Stimulated activated CD8-positive, alpha-beta memory T cell treated with anti-CD3 and anti-CD28 coated beads, Interleukin-7, amount 100 ng/mL, for 24 hours (primary cell): ENCODE results near the gene PTPRN2.

Experiments
- DNase-seq: peaks from one replicate; pipeline ENCODE4 v3.0.0-alpha.2; 2020; ENCODE audit warnings: low read depth

Gene PTPRN2

DNA sequence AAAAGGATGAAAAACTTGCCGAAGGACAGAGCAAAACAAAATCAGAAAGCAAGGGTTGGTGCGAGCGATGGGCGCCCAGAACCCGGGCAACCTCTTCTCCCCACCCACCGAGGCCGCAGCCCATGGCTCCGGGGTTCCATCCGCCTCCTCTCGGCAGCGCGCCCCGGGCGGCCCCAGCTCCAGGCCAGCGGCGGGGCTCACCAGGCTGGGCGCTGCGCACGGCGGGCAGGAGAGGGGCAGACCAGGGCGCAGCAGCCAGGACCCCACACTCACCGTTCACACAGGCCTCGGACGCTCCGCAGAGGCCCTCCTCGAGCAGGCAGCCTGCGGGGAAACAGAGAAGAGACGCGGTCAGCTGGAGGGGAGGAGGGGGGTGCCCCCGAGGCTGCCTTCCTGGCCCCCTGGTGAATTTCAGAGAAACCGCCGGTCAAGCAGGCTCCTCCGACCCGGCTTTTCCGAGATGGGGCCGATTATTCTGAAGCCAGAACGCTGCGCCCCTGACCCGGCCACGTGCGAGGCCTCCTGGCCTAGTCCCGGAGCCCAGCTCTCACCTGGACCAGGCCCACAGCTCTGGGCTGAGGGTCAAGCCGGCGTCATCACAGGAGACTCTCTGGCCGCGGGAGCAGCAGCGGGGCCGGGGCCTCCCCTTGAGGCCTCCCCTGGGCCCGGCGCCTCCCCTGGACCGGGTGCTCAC lies 98.0 kb downstream of the PTPRN2 start:
- DNase-seq = no peak

DNA sequence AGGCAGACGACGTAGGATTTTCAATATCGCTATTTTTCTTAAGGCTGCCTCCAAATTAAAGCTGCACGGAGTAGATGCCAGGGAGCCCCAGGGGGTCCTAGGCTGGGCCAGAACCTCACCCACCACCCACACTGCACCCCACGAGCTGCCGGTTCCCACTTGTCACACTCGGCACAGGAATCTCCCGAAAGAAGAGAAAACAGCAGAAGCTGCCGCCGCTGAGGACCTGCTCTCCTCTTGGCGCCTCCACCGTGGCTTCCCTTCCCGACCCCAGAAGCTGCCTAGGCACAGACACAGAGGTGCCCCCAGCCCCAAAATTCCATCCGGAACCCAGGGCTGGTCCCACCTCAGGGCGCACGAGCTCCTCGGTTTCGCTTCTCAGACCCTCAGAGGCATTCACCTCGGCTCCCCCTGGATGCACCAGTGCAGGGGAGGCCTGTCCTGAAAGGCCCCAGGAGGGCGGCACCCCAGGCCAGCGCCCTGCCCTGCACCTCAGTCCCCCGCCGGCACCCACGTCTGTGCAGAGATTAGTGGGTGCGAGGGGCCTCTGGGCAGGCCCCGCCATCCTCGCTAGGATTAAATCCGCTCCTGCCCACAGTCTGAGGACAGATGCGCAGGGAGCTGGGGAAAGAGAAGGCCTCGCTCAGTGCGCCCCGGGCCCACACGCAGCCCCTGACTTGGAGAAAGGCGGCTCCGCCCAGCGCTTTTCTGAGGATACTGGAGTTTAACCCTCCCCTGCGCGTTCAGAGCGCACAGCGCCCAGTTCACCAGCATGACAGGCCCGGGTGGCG lies 99.2 kb downstream of the PTPRN2 start:
- no peak for DNase-seq

DNA sequence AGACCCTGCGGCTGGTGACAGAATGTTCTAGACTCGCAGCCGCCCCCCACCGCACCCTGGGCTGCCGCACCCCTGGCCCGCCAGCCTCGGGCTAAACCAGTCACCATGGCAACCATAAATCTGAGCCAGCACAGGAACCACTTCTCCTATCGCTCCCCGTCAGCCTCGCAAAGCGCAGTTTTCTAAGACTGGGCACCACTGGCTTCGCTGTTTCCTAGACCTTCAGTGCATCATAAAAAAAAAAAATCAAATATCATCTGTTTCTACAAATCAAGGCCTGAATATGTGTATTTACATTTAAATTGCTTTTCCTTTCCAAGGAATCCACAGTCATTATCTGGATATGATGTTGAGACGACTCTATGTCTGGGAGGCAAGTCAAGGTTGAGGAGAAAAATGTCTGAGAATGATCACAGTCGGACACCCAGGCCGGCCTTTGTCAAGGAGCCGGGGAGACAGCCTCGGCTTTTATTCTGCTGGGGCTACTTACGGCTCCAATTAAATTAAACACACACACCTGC lies 99.9 kb downstream of the PTPRN2 start:
- no peak for DNase-seq

DNA sequence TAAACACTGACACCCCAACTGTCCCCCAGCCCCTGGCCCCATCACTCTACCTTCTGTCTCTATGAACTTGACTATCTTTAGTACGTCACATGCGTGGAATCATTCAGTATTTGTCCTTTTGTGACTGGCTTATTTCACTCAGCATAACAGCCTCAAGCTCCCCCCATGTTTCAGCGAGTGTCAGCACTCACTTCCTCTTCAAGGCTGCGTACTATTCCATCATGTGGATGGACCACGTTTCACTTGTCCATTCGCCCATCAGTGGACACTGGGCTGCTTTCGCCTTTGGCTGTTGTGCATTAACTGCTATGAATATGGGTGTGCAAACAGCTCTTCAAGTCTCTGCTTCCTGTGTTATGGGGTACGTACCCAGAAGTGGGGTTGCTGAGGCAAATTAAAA lies 100.7 kb downstream of the PTPRN2 start:
- DNase-seq = no peak

DNA sequence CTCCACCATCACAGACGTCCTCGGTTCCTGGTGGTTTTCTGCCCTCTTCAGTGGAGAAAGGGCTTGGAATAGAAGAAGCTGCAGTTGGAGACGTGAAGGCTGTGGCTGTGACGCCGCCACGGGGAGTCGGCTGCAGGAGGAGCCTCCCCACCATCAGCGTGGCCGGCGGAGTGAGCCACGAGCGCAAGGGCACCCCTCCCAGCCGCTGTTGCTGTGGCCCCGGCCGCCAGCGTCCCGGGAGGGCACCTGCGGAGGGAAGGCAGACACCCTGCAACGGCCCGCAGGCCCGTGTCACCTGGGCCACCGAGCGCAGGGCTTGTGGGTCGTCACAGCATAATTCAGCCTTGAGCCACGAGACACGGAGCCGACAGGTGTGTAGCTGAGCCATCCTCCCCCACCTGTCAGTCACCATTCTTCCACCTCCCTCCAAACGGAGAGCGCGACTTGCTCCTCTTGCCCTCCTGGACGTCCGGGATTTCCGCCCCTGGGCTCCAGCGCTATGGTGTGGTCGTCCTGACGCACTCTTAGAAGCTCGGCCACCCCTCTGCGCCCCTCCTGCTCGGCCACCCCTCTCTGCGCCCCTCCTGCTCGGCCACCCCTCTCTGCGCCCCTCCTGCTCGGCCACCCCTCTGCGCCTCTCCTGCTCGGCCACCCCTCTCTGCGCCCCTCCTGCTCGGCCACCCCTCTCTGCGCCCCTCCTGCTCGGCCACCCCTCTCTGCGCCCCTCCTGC lies 102.7 kb downstream of the PTPRN2 start:
- DNase-seq = no peak

DNA sequence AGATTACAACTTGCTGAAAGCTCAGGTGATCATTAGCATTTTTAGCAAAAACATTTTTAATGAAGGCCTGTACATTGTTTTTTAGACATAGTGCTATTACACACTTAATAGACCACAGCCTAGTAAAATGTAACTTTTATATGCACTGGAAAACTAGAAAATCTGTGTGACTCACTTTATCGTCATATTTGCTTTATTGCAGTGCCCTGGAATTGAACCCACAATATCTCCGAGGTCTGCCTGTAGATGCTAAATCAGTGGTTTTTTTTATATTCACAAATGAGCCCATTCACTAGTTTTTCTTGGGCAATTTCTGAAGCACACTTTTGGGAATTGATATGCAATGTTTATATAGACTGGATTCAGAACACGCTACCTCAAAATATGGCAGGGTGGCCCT lies 105.1 kb downstream of the PTPRN2 start:
- no peak for DNase-seq

DNA sequence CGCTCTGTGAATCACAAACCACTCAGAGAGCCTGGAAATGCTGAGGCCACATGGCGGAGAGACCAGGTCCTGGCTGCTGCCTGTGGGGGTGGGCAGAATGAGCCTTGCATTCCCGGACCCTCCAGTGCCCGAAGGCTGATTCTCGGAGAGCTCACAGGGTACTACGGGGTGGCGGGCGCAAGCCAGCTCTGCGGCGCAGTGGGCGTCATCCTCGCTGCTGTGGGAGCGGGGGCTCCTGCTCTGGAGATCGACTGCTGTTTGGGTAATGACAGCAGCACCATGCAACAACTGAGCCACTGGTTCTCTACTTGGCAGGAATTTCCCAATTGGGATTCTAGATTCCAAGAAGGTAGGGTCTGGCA lies 108.0 kb downstream of the PTPRN2 start:
- no peak for DNase-seq

DNA sequence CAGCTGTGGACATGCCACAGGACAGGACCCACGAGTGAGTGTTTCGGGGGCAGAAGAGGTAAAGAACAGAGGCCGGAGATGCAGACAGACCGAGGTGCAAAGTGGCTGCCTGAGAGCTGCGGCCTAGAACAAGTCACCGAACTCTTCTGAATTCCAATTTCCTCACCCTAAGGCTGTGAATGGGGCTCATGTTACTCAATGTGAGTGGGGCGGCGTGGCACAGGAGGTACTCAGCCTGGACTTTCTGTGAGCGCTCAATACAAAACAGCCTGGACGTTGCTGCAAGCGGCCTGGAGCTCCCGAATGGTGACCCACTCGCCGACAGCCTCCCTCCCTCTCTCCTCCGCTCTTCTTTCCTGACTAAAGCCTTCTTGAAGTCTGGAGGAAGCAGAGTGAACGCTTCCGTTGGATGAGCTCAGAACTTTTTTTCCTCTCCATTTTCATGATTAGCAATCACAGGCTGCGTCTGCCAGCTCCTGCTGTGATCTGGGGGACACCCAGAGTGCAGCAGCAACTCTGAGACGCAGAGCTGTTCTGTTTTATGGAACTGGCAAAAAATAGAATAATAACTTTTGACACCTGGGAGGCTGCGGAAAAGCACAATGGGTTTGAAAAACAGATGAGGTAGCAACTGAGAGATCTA lies 108.5 kb downstream of the PTPRN2 start:
- DNase-seq = no peak

DNA sequence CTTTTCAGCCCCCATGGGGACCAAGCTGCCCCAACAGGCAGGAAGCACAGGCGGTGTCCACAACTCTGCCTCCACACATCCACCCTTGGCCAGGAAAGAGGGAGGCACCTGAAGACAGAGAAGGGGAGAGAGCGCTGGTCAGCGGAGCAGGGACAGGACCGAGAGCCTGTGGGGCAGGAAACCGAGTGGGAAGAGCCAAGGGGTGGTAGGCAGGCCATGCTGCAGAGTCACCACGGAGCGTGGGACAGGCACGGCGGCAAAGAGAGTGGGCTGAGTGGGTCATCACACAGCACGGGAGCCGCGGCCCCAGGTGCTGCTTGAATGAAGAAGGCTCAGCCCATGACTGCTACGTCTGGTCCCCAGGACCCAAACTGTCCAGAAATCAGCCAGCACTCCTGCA lies 109.8 kb downstream of the PTPRN2 start:
- DNase-seq = no peak

DNA sequence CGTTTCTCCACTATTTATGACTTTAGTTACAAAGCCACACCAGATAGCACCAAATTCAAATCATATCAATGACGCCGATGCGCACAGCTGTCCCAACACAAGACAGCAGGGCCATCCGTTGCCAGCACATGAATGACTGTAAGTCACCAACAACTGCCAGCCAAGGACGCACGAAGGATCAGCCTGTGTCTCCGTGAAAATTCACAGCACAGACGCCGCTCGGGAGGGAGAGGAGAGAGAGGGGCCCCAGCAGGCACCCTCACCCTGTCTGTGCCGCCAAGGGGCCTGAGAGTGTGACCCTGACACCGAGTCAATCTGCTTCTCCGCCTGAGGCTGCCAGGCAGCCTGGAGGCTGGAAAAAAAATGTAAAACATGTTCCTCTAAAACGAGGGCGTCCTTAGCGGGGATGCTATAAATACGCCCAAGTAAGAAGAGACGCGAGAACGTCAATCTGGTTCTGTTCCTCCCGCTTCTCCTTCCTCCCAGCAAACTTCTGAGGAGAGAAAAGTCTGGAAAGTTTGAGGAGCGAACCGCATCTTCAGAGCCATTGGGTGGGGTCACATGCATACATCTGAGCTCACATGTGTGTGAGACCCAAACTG lies 111.2 kb downstream of the PTPRN2 start:
- no peak for DNase-seq

DNA sequence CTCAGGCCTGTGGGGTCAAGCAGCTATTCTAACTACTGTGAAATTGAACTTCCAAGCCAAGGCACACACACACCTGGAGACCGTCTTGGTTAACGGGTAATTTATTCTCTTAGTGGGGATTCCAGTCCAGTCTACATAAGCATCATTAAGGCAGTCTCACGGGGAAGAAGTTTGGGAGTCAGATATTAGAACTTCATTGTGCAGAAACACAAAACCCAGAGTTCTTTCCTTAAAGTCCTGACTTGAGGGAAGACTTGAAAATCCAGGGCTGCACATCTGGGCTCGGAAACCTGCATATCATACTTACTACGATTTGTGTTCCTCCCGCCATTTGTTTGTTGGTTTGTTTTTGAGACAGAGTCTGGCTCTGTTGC lies 112.0 kb downstream of the PTPRN2 start:
- DNase-seq = no peak

DNA sequence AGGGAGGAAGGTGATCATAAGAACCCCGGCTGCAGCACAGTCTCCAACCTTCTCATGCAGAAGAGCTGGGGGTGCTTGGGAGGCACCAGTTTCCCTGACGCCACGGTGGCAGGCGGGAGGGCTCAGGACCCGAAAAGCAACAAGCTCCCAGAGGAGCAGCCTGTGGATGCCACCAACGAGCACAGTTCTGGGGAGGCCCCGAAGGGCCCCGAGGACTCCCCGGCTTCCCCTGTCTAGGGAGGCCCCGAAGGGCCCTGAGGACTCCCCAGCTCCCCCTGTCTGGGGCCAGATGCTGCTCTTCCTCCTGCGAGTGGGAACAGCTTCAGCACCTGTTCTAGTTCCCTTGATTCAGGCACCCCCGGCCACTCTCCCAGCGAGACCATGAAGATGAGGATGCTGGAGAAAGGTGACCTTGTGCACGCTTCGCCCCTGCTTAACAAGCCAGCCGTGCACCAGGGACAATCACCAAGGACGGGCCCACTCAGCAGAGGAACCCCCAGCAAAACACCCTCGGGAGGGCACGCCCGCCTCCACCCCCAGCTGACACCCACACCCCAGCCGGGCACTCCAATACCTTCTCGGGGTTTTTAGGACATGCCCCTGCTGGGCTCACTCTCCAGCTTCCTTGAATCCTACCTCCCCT lies 112.5 kb downstream of the PTPRN2 start:
- DNase-seq = no peak

DNA sequence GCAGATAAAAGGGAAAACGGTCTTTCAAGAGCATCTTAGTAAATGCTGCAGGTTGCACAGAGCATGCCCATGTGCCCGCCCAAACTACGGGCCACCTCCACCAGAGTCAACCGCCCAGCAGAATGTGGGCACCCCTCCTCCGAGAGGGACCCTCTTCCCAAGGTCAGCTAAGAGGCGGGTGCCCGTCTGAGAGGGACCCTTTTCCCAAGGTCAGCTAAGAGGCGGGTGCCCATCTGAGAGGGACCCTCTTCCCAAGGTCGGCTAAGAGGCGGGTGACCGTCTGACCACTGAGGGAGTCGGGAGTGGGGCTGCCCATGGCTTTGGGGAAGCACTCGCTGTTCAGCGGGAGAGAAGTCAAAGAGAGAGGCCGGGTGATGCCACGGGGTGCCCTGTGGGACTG lies 113.1 kb downstream of the PTPRN2 start:
- no peak for DNase-seq

DNA sequence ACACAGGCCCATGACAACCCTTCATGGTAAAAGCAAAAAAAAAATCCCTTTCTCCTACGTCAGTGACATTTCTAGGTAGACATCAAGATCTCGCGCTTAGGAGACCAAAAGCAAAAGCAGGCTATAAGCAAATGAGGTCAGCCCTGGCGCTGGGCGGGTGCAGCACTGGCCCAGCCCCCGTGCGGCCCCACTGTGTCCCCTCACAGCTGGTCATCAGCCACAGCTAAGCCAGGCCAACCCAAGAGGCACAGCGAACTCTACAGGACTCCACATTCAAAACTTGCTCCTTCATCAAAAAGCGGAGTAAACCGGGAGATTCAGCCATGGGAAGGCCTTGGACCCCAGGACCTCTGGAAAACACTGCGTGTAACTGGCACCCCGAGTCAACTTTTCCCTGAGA lies 113.7 kb downstream of the PTPRN2 start:
- DNase-seq = no peak

DNA sequence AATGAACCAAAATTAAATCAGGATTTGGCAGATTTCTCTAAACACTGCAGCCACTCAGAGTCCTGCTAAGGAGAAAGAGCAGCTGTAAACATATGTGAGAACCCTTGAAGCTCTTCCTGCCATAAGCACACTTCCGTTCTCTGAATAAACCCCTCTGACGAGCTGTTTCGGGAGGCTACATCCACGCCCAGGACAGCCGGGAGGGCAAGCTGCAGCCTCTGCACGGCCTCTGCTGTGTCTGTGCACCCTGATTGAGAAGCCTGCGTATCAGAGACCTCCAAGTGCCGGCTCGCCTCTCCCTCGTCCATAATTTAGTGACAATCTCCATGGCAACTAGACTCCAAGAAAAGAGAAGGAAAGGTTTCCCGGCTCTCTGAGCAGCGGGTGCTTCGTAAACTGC lies 114.4 kb downstream of the PTPRN2 start:
- no peak for DNase-seq

DNA sequence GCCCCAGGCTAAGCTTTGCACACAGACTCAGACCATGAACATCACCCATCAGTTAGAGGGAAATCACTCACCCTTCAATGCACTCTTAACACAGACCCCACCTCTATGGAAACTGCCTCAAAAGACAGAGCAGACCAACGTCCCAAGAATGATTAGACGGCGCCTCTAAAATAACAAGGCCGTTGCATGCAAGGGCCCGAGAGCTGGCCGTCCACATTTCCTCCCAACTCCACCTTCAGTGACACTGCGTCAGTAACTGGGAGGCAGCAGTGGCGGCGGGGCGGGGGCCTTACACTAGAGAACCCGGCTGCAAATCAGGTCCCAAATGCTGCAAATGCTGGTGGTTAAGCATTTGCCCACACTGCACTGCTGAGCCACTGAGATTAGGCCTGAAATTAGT lies 115.0 kb downstream of the PTPRN2 start:
- no peak for DNase-seq

DNA sequence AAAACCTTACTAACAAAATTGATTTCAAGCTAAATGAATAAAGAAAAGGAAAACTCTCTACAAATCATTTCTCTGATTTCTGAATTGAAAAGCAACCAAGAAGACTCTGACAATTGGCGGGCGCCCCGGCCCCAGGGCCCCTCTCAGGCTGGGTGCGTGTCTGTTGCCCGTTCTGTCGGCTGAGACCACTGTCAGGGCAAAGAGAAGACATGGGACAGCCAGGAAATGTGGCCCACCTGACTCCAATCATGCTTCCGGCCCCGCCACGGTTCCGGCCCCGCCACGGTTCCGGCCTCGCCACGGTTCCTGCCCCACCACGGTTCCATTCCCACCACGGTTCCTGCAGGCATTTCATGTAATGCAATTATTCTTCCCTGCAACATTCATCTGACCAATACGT lies 115.9 kb downstream of the PTPRN2 start:
- DNase-seq = no peak

DNA sequence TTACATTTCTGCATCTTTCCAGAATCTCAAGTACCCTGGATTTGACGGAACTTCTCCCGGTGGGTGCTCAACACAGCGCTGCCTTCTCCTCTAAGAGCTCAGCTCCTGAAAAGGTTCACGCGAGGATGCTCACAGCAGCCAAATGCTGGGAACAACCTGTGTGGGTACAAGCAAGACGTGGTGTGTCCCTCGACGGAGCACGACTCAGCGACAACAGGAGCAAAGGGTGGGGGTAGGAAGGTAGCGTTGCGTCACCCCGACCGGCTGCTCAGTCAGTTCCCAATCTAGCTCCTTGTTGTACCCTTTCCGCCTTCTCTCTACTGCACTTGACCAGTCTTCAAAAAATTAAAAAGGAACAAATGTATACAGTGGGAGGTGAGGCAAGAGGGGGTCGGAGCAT lies 117.3 kb downstream of the PTPRN2 start:
- no peak for DNase-seq

DNA sequence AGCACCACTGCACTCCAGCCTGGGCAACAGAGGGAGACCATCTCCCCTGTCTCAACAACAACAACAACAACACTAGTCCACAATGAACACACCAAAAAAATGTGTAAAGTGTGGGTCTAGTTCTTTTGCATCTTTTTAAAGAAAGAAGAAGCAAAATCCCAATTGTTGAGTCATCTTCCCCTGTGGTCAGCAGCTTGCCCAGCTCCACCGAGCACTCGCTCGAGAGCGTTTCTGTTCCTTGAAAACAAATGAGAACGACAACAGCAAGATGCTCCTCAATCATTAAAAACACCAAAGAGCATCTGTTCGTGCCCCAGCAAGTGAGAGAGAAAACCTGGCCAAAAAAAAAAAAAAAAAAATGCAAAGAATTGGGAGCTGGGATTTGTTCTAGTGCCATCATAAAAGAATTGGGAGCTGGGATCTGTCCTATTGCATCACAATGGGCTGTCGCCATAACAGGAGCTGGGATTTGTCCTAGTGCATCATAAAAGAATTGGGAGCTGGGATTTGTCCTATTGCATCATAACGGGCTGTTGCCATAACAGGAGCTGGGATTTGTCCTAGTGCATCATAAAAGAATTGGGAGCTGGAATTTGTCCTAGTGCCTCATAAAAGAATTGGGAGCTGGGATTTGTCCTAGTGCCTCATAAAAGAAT lies 118.1 kb downstream of the PTPRN2 start:
- no peak for DNase-seq

DNA sequence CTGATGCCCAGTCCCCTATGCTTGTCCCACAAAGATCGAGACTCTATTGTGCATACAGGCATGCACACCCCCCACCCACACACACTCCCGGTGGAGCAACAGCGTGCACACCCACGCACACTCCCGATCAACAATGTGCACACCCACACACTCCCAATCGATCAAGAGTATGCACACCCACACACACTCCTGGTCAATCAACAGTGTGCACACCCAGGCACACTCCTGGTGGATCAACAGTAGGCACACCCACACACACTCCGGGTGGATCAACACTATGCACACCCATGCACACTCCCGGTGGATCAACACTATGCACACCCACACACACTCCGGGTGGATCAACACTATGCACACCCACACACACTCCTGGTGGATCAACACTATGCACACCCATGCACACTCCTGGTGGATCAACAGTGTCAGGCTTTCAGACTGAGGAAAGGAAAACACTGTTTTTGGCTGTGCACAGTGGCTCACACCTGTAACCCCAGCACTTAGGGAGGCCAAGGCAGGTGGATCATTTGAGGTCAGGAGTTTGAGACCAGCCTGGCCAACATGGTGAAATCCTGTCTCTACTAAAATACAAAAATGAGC lies 118.8 kb downstream of the PTPRN2 start:
- DNase-seq = no peak

DNA sequence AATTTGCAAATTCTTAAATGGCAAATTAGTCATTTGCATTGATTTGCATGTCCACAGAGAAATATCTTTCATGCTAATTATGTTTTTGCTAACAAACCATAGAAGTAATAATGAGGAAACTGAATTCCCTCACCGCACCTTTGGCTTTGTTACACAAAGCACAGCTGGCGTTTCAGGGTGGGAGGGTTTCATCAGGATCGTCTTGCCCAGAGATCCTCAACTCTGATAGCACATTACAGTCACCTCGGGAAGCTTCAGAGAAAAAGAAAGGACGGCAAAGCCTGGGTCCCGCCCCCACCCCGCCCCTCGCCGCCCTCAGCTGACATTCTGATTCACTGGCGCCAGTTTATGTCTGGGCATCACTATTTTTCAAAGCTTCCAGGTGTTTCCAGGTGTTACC lies 119.4 kb downstream of the PTPRN2 start:
- DNase-seq = no peak
